Activated CD4-positive, alpha-beta T cell treated with anti-CD3 and anti-CD28 coated beads, Interleukin-2, amount 50 U/mL, for 16 hours (primary cell): ENCODE data around the gene USF1.
"Not testable (repeated sequence)": the region's sequence is repeated elsewhere in the genome, so short reads cannot be mapped to it uniquely, and the experiment has no call there.

Source experiments
- DNase-seq: peaks from one replicate; pipeline ENCODE4 v3.0.0-alpha.2; 2020

Gene USF1

GRCh38 chr1:161076410-161076809 is 30.6 kb upstream of the USF1 start:
- DNase-seq, result no peak

GRCh38 chr1:161074676-161075368 is 29.0 kb upstream of the USF1 start:
- DNase-seq, result no peak

GRCh38 chr1:161073474-161074121 is 27.8 kb upstream of the USF1 start:
- DNase-seq, result no peak

GRCh38 chr1:161072751-161073449 is 27.1 kb upstream of the USF1 start:
- no peak for DNase-seq

- peak; percentile 45 for DNase-seq
These were observed 26.2 kb upstream of the USF1 start for GRCh38 chr1:161071886-161072371.

- no peak for DNase-seq
These were observed 25.0 kb upstream of the USF1 start for GRCh38 chr1:161070761-161071160.

GRCh38 chr1:161069731-161070270 is 24.0 kb upstream of the USF1 start, which contains the start of gene ARHGAP30:
TSS of gene ARHGAP30 (minus strand) at chr1:161069891. CDS start at chr1:161069624, 267 bp downstream.
- peak; percentile 97 for DNase-seq

GRCh38 chr1:161069241-161069640 is 23.5 kb upstream of the USF1 start:
- peak; percentile 24 for DNase-seq

GRCh38 chr1:161068306-161069234 is 22.8 kb upstream of the USF1 start:
- DNase-seq, result peak; percentile 90

GRCh38 chr1:161066694-161067093 is 20.9 kb upstream of the USF1 start:
- DNase-seq, result peak; percentile 49

GRCh38 chr1:161065681-161066080 is 19.9 kb upstream of the USF1 start:
- DNase-seq, result not testable (repeated sequence)

- not testable (repeated sequence) for DNase-seq
These were observed 18.2 kb upstream of the USF1 start for GRCh38 chr1:161063936-161064335.

GRCh38 chr1:161061419-161061818 is 15.6 kb upstream of the USF1 start:
- DNase-seq, result no peak

GRCh38 chr1:161059293-161059692 is 13.5 kb upstream of the USF1 start:
- no peak for DNase-seq

GRCh38 chr1:161054805-161055204 is 9.0 kb upstream of the USF1 start:
- DNase-seq, result no peak

GRCh38 chr1:161054232-161054631 is 8.5 kb upstream of the USF1 start:
- no peak for DNase-seq

GRCh38 chr1:161052899-161053298 is 7.1 kb upstream of the USF1 start:
- DNase-seq, result no peak

- DNase-seq, result no peak
These were observed 5.4 kb upstream of the USF1 start for GRCh38 chr1:161051219-161051618.

- no peak for DNase-seq
These were observed 3.4 kb upstream of the USF1 start for GRCh38 chr1:161048949-161049722.

GRCh38 chr1:161047436-161048420 is 2.0 kb upstream of the USF1 start:
- no peak for DNase-seq
